Activated CD4-positive, CD25-positive, alpha-beta regulatory T cell (primary cell): ENCODE measurements around the gene REELD1.
A peak's percentile ranks its signal among the peaks of the same experiment; 100 is the strongest.

ENCODE experiments used
- DNase-seq, 4 experiments: peaks; one replicate each; lab custom pipeline; 2025; lab: John Stamatoyannopoulos, UW

Gene REELD1

DNA sequence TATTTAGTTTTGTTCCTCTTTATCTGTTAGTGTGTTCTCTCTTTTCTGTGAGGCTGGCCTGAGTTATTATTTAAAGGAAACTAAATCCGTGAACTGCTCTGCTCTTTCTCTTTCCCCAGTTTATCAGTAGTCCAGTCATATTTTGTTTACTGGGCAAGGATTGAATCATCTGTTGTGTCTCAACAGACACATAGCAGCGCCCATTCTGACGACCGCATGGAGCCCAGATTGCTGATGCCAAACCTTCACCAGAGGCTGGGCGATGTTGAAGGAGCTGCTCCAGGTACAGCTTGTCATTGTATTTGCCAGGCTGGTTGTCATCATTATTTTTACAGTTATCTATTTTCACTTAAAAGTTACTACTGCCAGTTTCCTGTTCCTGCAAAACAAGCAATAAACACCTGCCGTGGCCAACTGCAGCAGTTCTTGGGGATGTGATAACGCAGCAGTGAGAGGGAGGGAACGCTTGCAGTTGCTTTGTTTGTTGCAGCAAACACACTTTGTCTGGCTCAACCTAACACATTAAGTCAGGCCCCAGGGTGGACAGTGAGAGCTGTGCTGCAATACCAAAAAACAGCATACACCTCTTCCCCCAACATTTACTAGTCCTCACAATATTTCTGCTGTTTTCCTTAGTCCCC lies 10.1 kb downstream of the REELD1 start:
- no peak for DNase-seq

- no peak for DNase-seq
Measured at GRCh38 chr4:146229406-146229805, 15.1 kb downstream of the REELD1 start.

DNA sequence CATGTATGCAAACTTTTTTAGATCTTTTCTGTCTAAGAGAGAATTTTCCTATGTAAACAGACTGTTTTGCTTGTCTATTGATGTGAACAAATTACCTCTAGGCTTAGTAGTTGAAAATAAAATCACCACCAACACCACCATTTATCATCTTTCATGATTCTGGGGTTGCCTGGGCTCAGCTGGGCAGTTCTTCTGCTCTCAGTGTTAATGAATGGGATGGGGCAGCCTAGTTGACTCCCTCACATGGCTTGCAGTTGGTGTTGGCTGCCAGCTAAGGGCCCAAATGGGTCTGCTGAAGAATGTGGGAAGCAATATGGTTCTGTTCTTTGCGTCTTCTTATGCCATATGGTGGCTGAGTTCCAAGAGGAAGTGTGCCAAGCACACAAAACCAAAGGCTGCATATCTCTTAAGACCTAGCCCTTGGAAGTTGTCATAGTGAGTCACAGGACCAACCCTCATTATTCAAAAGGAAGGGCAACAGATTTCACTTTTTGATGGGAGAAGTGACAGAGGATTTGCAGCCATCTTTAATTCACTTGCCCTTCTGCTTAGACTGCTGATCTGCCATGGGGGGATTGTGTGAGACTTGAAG lies 17.9 kb downstream of the REELD1 start:
- no peak for DNase-seq

DNA sequence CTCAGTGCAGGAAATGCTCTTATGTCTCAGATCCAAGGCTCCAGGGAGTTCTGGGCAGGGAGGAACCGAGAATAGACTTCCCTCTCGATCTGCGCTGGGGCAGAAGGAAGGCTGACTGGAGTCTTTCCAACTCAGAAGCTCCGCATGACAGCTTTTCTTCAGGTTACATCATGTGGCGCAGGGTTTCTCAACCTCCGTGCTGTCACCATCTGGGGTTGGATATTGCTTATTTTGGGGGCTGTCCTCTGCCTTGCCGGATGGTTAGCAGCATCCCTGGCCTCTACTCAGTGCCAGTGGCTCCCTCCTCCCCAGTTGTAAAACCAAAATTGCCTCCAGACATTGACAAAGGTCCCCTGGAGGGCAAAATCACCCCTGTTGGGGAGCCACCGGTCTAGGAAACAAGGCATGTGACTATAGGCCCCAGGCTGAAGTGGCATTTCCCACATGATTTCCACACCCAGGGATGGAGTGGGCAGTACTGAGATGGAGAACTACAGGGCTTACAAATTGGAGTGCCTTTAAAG lies 21.4 kb downstream of the REELD1 start:
- DNase-seq, result no peak

- no peak for DNase-seq
Measured at GRCh38 chr4:146236216-146236615, 21.9 kb downstream of the REELD1 start.

- DNase-seq, result no peak
Measured at GRCh38 chr4:146237092-146237491, 22.8 kb downstream of the REELD1 start.

GRCh38 chr4:146238107-146238506 lies 23.8 kb downstream of the REELD1 start:
- DNase-seq, result no peak

- DNase-seq, result peak; percentile 5 to 16 (median 7)
Measured at GRCh38 chr4:146243141-146243882, 29.0 kb downstream of the REELD1 start.

DNA sequence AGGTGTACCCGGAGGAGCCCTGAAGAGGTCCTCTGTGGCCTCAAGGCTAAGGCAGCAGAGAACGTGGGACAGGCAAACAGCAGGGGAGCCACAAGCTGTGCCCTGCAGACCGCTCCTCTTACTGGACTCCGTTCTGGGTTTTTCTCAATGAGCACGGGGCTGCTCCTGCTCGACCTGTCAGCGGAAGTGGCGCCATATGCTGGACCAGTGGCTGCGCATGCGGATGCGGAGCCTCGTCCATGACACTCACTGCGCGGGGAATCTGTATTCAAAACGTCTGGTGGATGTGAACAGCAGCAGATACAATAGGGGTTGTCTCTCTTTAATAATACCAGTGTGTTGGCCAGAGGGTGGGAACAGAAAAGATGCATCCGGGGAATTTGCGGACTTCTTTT lies 29.5 kb downstream of the REELD1 start:
- no peak for DNase-seq

DNA sequence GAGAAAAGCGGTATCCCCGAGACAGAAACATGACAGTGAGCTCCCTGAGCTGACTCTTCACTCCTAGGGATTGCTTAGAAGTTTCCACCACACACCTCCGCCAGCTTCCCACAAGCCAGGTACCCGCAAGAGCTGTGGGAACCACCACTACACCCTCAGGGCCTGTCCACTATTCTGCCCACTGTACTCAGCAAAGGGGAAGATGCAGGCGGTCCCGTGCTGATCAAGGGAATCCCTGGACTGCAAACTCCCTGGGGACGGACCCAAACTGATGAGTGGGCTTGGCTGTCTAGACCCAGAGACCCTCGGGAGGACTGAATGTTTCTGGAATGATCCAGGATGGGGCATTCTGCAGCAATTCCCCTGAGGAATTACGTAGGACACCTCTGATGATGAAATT lies 30.2 kb downstream of the REELD1 start:
- DNase-seq, result no peak

DNA sequence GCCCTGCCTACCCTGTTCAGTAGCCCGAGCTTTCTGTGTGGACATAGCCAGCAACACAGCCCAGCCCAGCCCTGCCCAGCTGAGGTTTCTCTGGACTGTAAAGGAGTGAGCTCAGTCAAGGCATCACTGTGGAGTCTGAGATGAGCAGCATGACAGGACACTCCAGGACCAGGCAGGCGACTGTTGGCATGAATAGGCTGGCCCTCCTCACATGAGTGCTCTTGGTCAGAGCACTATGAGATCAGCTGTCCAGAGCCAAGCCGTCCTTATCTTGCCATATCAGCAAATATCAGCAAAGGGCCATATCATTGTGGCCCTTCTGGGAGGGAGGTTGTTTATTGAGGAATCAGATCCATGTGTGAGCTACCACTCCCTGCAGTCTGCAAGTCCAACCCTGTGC lies 30.9 kb downstream of the REELD1 start:
- DNase-seq, result no peak

- DNase-seq, result no peak
Measured at GRCh38 chr4:146245850-146246249, 31.5 kb downstream of the REELD1 start.

DNA sequence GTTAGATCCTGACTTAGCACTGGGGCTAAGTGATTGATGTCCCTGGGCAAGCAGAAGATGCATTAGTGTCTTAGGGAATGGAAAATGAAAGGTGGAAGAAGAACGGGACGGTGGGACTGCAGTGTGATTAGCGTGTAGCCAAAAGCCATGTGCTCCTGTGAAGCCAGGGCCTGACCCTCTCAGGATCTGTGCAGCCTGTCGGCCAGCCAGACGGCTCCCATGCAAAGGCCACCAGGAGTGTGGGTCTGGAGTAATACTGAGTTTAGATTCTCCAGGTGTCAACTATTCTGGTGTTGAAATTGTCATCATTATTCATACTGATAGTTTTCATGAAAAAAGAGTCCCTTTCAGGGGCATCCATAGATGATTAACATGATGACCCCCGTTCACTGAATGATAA lies 32.0 kb downstream of the REELD1 start:
- no peak for DNase-seq

- DNase-seq, result no peak
Measured at GRCh38 chr4:146247356-146247755, 33.0 kb downstream of the REELD1 start.

DNA sequence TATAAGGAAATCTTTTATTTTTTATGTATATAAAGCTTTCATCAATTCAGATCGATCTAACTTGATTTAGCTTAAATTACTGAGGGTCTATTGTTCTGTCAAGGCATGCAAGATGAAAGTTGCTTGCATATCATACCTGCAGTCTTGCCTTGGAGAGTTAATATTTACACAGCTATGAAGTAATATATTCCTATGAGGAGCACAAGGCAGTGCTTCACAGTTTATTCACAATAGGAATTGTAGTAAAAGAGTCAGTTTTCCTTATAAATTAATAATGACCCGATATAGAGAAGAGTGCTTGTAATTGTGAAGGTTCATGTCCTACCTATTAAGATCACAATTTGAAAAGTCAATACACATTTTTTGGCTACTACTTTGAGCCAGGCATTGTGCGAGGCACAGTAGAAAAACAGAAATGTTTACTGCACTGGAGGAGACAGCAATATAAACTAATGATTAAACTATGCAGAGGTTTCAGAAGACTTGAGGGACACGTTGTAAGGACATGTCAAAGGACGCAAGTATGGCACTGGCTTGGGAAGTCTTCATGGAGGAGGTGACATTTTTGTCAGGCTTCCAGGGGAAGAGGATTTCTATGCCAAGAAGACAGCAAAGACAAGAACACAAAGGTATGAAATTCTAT lies 38.8 kb downstream of the REELD1 start:
- DNase-seq, result no peak

DNA sequence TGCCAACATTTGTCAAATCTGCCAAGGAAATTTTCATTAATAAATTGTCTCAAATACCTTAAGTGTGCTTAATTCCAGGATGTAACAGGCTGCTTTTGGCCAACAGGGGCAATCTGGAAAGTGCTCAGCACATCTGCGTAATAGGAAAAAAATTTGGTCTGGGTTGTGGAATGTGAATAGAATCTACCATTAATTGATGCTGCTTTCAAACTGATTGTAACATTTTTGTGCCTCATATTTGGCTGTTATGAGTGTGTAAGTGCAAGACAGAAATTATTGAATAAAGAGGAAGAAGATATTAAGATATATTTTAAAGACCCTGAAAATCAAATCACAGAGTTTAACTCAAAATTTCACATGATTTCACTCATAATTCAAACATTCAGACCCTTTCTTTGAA lies 41.1 kb downstream of the REELD1 start:
- no peak for DNase-seq

- no peak for DNase-seq
Measured at GRCh38 chr4:146255874-146256273, 41.5 kb downstream of the REELD1 start.

- no peak for DNase-seq
Measured at GRCh38 chr4:146256328-146256727, 42.0 kb downstream of the REELD1 start.

DNA sequence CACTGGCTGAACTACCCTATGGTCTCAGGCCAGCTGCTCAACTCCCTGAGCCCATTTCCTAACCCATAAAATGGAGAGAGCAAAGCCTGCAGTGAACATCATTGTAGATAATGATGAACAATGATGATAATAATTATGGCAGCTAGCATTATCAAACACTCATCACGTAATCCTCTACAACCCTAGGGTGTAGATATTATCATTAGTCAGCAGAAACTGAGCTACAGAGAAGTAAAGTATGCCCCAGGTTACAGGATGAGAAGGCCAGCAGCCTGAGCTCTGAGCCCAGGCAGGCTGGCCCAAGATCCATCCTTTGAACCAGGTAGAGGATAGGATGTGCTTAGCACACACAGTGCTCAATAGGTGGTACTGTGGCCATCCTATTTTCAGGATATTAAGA lies 43.2 kb downstream of the REELD1 start:
- DNase-seq, result no peak

DNA sequence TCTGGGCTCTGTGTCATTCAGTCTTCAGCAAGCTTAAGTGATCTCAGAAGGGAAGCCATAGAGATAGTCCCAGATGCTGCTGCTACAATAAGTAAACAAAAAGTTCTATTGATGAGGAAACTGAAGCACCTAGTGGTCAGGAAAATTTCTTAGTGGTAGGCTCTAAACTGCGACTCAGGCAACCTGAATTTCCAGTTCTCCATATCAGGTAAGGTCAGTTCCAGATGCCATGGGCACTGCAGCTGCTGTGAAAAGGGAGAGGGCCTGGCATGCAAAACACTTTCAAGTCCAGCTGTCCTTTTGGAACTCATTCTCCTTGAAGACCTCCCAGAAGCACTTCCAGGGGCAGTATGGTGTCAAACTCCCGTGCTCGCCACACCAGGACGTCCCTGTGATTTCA lies 46.2 kb downstream of the REELD1 start:
- DNase-seq, result no peak

DNA sequence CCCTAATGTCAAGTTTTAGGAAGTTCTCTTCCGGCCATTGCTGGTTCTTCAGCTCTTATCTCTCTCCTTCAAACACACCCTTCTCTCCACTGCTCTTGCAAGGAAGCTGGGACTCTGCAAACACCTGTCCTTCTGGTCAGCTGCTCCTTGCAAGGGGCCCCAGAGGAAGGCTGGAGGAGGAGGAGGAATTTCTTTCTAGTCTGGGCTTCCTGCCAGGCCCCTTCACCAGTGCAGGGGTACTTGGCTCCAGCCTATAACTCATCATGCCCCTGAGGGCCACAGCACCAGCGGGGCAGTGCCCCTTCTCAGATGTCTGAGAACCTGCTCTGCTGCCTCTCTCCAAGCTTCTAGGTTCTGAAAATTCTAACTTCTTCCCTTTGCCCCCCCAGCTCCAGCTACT lies 46.7 kb downstream of the REELD1 start:
- DNase-seq, result no peak

DNA sequence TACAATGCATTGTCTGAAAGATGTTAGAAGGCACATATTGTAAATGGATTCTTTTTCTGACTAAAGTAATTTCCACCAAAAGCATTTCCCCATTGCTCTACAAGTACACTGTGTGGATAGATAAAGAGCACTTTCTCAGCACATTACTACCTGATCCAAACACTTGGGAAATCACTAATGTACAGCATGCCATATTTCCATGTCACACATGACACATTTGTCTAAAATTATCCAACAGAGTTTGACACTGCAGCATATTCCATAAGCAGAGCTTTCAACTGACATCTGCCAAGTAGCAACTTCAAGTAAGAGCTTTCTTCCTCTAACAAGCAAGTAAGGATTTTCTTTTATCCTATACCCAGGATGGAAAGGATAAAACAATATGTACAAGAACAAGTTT lies 49.5 kb downstream of the REELD1 start:
- DNase-seq, result no peak
